T-helper 17 cell (primary cell): ENCODE measurements around the gene C19orf73. TPM values are rescaled to one million over a fixed set of nuclear protein-coding genes. Genes with fewer than 3 reads are reported as not detected.
"Not testable (repeated sequence)": the region's sequence is repeated elsewhere in the genome, so short reads cannot be mapped to it uniquely, and the experiment has no call there.

ENCODE experiments used
- ATAC-seq: fragments of 150-1000 bp; cut with Tn5 transposase; 2 replicates; pipeline ENCODE4 v1.10.0; 2021; ENCODE audit warnings: mild to moderate bottlenecking, moderate library complexity
- DNase-seq, 3 donors: peaks; one replicate each; pipeline versions ENCODE4 v3.0.0 to v3.0.0-alpha.2; 2020 to 2021
- H3K9me3 ChIP-seq: one replicate; pipeline ENCODE4 v1.7.0; 2013; ENCODE audit warnings: low read length, mild to moderate bottlenecking; ENCODE audit not compliant: control insufficient read depth, poor library complexity, severe bottlenecking
- H3K27ac Mint-ChIP-seq: one replicate; pipeline ENCODE4 v1.8.0; 2022; ENCODE audit warnings: mild to moderate bottlenecking, moderate library complexity, mixed read lengths
- H3K27me3 Mint-ChIP-seq: one replicate; pipeline ENCODE4 v1.8.0; 2022; ENCODE audit warnings: mixed read lengths
- H3K36me3 Mint-ChIP-seq: one replicate; pipeline ENCODE4 v1.8.0; 2022; ENCODE audit warnings: low read depth, mixed read lengths
- H3K4me1 Mint-ChIP-seq: one replicate; pipeline ENCODE4 v1.8.0; 2022; ENCODE audit warnings: mild to moderate bottlenecking, mixed read lengths
- H3K4me3 Mint-ChIP-seq: one replicate; pipeline ENCODE4 v1.8.0; 2022; ENCODE audit warnings: mild to moderate bottlenecking, moderate library complexity, mixed read lengths
- total RNA-seq, 4 donors: library from RNA in 2 of 4; stranded (reverse) in 2 of 4; gene quantifications; one replicate each; pipeline ENCODE4 v1.2.3 and lab custom pipeline; 2022 to 2026

C19orf73 gene
- total RNA-seq, 2 donors from 2014 or later: 3.6 to 3.9 TPM

GRCh38 chr19:49094505-49095482 lies 24.1 kb downstream of the C19orf73 start:
- H3K4me1 Mint-ChIP-seq: peaks cover 18% of the 10 kb centered on the region
- no peaks in the 10 kb centered on the region for H3K27me3 Mint-ChIP-seq
- H3K27ac Mint-ChIP-seq: no peak overlapping the region
- no peaks in the 10 kb centered on the region for H3K9me3 ChIP-seq
- ATAC-seq (no peak), DNase-seq (no peak)
- H3K4me3 Mint-ChIP-seq: no peak overlapping the region
- peaks cover 2% of the 10 kb centered on the region for H3K36me3 Mint-ChIP-seq

- ATAC-seq: no peak
- Mint-ChIP-seq H3K27me3 (no peaks in the 10 kb centered on the region), H3K4me1 (peaks cover 23% of the 10 kb centered on the region), H3K27ac (no peak overlapping the region), H3K36me3 (peaks cover 2% of the 10 kb centered on the region), H3K4me3 (no peak overlapping the region)
- no peaks in the 10 kb centered on the region for H3K9me3 ChIP-seq
- no peak for DNase-seq
These were observed 26.3 kb downstream of the C19orf73 start for GRCh38 chr19:49092686-49093085.

- Mint-ChIP-seq H3K36me3 (peaks cover 6% of the 10 kb centered on the region), H3K27ac (peak overlapping the region; percentile 39), H3K27me3 (no peaks in the 10 kb centered on the region), H3K4me1 (peaks cover 30% of the 10 kb centered on the region), H3K4me3 (no peak overlapping the region)
- ATAC-seq (peak; percentile 57), DNase-seq (no peak)
- no peaks in the 10 kb centered on the region for H3K9me3 ChIP-seq
These were observed 27.4 kb downstream of the C19orf73 start for GRCh38 chr19:49091391-49092038.

GRCh38 chr19:49086296-49086695 lies 32.6 kb downstream of the C19orf73 start:
- peaks cover 9% of the 10 kb centered on the region for H3K36me3 Mint-ChIP-seq
- H3K9me3 ChIP-seq: no peaks in the 10 kb centered on the region
- H3K27me3 Mint-ChIP-seq: peaks cover 3% of the 10 kb centered on the region
- DNase-seq (no peak), ATAC-seq (no peak)
- peak overlapping the region; percentile 97 for H3K27ac Mint-ChIP-seq
- peak overlapping the region; percentile 96 for H3K4me3 Mint-ChIP-seq
- H3K4me1 Mint-ChIP-seq: peaks cover 33% of the 10 kb centered on the region

- no peak for ATAC-seq
- peaks cover 32% of the 10 kb centered on the region for H3K4me1 Mint-ChIP-seq
These were observed 33.1 kb downstream of the C19orf73 start for GRCh38 chr19:49085868-49086232.

GRCh38 chr19:49085020-49085867 lies 33.7 kb downstream of the C19orf73 start, which contains the start of gene SNRNP70:
TSS of gene SNRNP70 (plus strand) at chr19:49085451. CDS start at chr19:49086415, 964 bp downstream.
- H3K27ac Mint-ChIP-seq: peak within 1 kb of the TSS; percentile 97
- no peaks in the 10 kb centered on the region for H3K9me3 ChIP-seq
- peak within 1 kb of the TSS; percentile 96 for H3K4me3 Mint-ChIP-seq
- peaks cover 4% of the 10 kb centered on the region for H3K27me3 Mint-ChIP-seq
- H3K36me3 Mint-ChIP-seq: peaks cover 12% of the 10 kb centered on the region
- ATAC-seq (peak; percentile 93), DNase-seq (peak; percentile 98 to 99 (median 99))
- peaks cover 33% of the 10 kb centered on the region for H3K4me1 Mint-ChIP-seq

More at GRCh38 chr19:49085868-49086232, 33.1 kb downstream of the C19orf73 start:
- no peaks in the 10 kb centered on the region for H3K9me3 ChIP-seq
- H3K27ac Mint-ChIP-seq: peak overlapping the region; percentile 97
- peak overlapping the region; percentile 96 for H3K4me3 Mint-ChIP-seq
- H3K27me3 Mint-ChIP-seq: peaks cover 4% of the 10 kb centered on the region
- no peak for DNase-seq
- H3K36me3 Mint-ChIP-seq: peaks cover 9% of the 10 kb centered on the region

GRCh38 chr19:49084206-49085019 lies 34.5 kb downstream of the C19orf73 start:
- peaks cover 12% of the 10 kb centered on the region for H3K36me3 Mint-ChIP-seq
- H3K4me1 Mint-ChIP-seq: peaks cover 32% of the 10 kb centered on the region
- H3K27ac Mint-ChIP-seq: peak overlapping the region; percentile 97

GRCh38 chr19:49081273-49081672 lies 37.7 kb downstream of the C19orf73 start:
- Mint-ChIP-seq H3K27ac (peak overlapping the region; percentile 47), H3K4me3 (no peak overlapping the region), H3K27me3 (peaks cover 9% of the 10 kb centered on the region), H3K36me3 (peaks cover 5% of the 10 kb centered on the region), H3K4me1 (peaks cover 16% of the 10 kb centered on the region)
- no peaks in the 10 kb centered on the region for H3K9me3 ChIP-seq
- no peak for ATAC-seq
- DNase-seq: no peak

More at GRCh38 chr19:49084206-49085019, 34.5 kb downstream of the C19orf73 start:
- no peak for DNase-seq
- ATAC-seq: no peak
- peak overlapping the region; percentile 96 for H3K4me3 Mint-ChIP-seq
- no peaks in the 10 kb centered on the region for H3K9me3 ChIP-seq
- H3K27me3 Mint-ChIP-seq: peaks cover 4% of the 10 kb centered on the region

GRCh38 chr19:49080392-49080791 lies 38.6 kb downstream of the C19orf73 start:
- H3K4me1 Mint-ChIP-seq: peaks cover 14% of the 10 kb centered on the region
- DNase-seq (no peak), ATAC-seq (no peak)
- peaks cover 17% of the 10 kb centered on the region for H3K27me3 Mint-ChIP-seq
- H3K36me3 Mint-ChIP-seq: peaks cover 4% of the 10 kb centered on the region
- H3K4me3 Mint-ChIP-seq: no peak overlapping the region
- no peak overlapping the region for H3K27ac Mint-ChIP-seq
- no peaks in the 10 kb centered on the region for H3K9me3 ChIP-seq

GRCh38 chr19:49074869-49075268 lies 44.1 kb downstream of the C19orf73 start:
- DNase-seq, H3K4me3 Mint-ChIP-seq, H3K27ac Mint-ChIP-seq, H3K36me3 Mint-ChIP-seq, ATAC-seq, H3K9me3 ChIP-seq: not testable (repeated sequence)
- Mint-ChIP-seq H3K4me1 (peaks cover 14% of the 10 kb centered on the region), H3K27me3 (peaks cover 37% of the 10 kb centered on the region)

- DNase-seq (no peak), ATAC-seq (no peak)
- peak overlapping the region; percentile 80 for H3K4me3 Mint-ChIP-seq
- no peaks in the 10 kb centered on the region for H3K9me3 ChIP-seq
- peaks cover 5% of the 10 kb centered on the region for H3K36me3 Mint-ChIP-seq
- H3K27ac Mint-ChIP-seq: peak overlapping the region; percentile 8
- peaks cover 14% of the 10 kb centered on the region for H3K4me1 Mint-ChIP-seq
- H3K27me3 Mint-ChIP-seq: peaks cover 44% of the 10 kb centered on the region
These were observed 45.2 kb downstream of the C19orf73 start for GRCh38 chr19:49073514-49074378.
